ENCODE results near the gene LDLRAD3.
A peak's percentile ranks its signal among the peaks of the same experiment; 100 is the strongest.

LDLRAD3 gene

GRCh38 chr11:36061471-36061870, 117.6 kb downstream of the LDLRAD3 start:
- Histone ChIP-seq H3K4ac (ENCODE audit: low read depth, low read length) (no peak overlapping the region), H3K56ac (ENCODE audit: low read length) (no peak overlapping the region), H3K18ac (ENCODE audit: low read length) (no peak overlapping the region), H2BK15ac (replicated peaks; ENCODE audit: low read depth) (no peak overlapping the region), H3K27ac (ENCODE audit: low read depth, low read length) (no peak overlapping the region), H3K4me1 (ENCODE audit: control insufficient read depth, low read depth, low read length) (no peaks in the 10 kb centered on the region), H3K79me2 (ENCODE audit: control insufficient read depth, insufficient read depth, low read length) (no peaks in the 10 kb centered on the region), H3K4me2 (ENCODE audit: low read length) (no peak overlapping the region), H3K23ac (ENCODE audit: low read length) (no peak overlapping the region), H2BK120ac (ENCODE audit: low read depth, low read length) (no peak overlapping the region), H3K27me3 (ENCODE audit: insufficient read depth, low read length, poor library complexity) (no peaks in the 10 kb centered on the region), H4K8ac (ENCODE audit: low read depth, low read length) (no peak overlapping the region), H3K36me3 (ENCODE audit: control insufficient read depth, insufficient read depth, low read length) (no peaks in the 10 kb centered on the region), H3K9ac (ENCODE audit: low read length) (no peak overlapping the region), H2BK5ac (ENCODE audit: low read length) (no peak overlapping the region), H3K79me1 (ENCODE audit: low read length) (peaks cover 4% of the 10 kb centered on the region), H3K4me3 (ENCODE audit: low read length) (no peak overlapping the region), H2AK5ac (ENCODE audit: low read length) (no peak overlapping the region), H4K5ac (ENCODE audit: low read length) (no peak overlapping the region)
- WGBS (ENCODE audit: extremely low coverage, insufficient coverage, low lambda C conversion rate) = no CpG with 5 or more reads among the region's 2 CpGs
- no peak for DNase-seq

GRCh38 chr11:36062796-36063365, 119.0 kb downstream of the LDLRAD3 start:
- Histone ChIP-seq H3K18ac (ENCODE audit: low read length) (no peak overlapping the region), H4K8ac (ENCODE audit: low read depth, low read length) (no peak overlapping the region), H3K23ac (ENCODE audit: low read length) (no peak overlapping the region), H2BK120ac (ENCODE audit: low read depth, low read length) (no peak overlapping the region), H3K79me1 (ENCODE audit: low read length) (peaks cover 4% of the 10 kb centered on the region), H2BK5ac (ENCODE audit: low read length) (no peak overlapping the region), H2BK15ac (replicated peaks; ENCODE audit: low read depth) (no peak overlapping the region), H3K56ac (ENCODE audit: low read length) (no peak overlapping the region), H2AK5ac (ENCODE audit: low read length) (no peak overlapping the region), H3K4ac (ENCODE audit: low read depth, low read length) (no peak overlapping the region), H3K9ac (ENCODE audit: low read length) (no peak overlapping the region), H3K79me2 (ENCODE audit: control insufficient read depth, insufficient read depth, low read length) (no peaks in the 10 kb centered on the region), H4K5ac (ENCODE audit: low read length) (no peak overlapping the region), H3K4me3 (ENCODE audit: low read length) (no peak overlapping the region), H3K27me3 (ENCODE audit: insufficient read depth, low read length, poor library complexity) (no peaks in the 10 kb centered on the region), H3K27ac (ENCODE audit: low read depth, low read length) (no peak overlapping the region), H3K4me1 (ENCODE audit: control insufficient read depth, low read depth, low read length) (no peaks in the 10 kb centered on the region), H3K36me3 (ENCODE audit: control insufficient read depth, insufficient read depth, low read length) (no peaks in the 10 kb centered on the region), H3K4me2 (ENCODE audit: low read length) (no peak overlapping the region)
- DNase-seq = no peak
- no CpG with 5 or more reads among the region's 3 CpGs for WGBS (ENCODE audit: extremely low coverage, insufficient coverage, low lambda C conversion rate)

GRCh38 chr11:36065436-36065835, 121.6 kb downstream of the LDLRAD3 start:
- no peaks in the 10 kb centered on the region for H3K79me2 ChIP-seq (ENCODE audit: control insufficient read depth, insufficient read depth, low read length)
- H2BK120ac ChIP-seq (ENCODE audit: low read depth, low read length) = no peak overlapping the region
- no peak overlapping the region for H3K4me2 ChIP-seq (ENCODE audit: low read length)
- H2BK5ac ChIP-seq (ENCODE audit: low read length) = no peak overlapping the region
- H2BK15ac ChIP-seq (replicated peaks; ENCODE audit: low read depth) = no peak overlapping the region
- no peak overlapping the region for H4K8ac ChIP-seq (ENCODE audit: low read depth, low read length)
- no peak overlapping the region for H3K27ac ChIP-seq (ENCODE audit: low read depth, low read length)
- no peak overlapping the region for H4K5ac ChIP-seq (ENCODE audit: low read length)
- peaks cover 2% of the 10 kb centered on the region for H3K79me1 ChIP-seq (ENCODE audit: low read length)
- no peaks in the 10 kb centered on the region for H3K27me3 ChIP-seq (ENCODE audit: insufficient read depth, low read length, poor library complexity)
- no CpG with 5 or more reads among the region's 2 CpGs for WGBS (ENCODE audit: extremely low coverage, insufficient coverage, low lambda C conversion rate)
- H2AK5ac ChIP-seq (ENCODE audit: low read length) = no peak overlapping the region
- no peak overlapping the region for H3K4me3 ChIP-seq (ENCODE audit: low read length)
- H3K23ac ChIP-seq (ENCODE audit: low read length) = no peak overlapping the region
- H3K36me3 ChIP-seq (ENCODE audit: control insufficient read depth, insufficient read depth, low read length) = no peaks in the 10 kb centered on the region
- H3K4me1 ChIP-seq (ENCODE audit: control insufficient read depth, low read depth, low read length) = no peaks in the 10 kb centered on the region
- DNase-seq = no peak
- no peak overlapping the region for H3K9ac ChIP-seq (ENCODE audit: low read length)
- H3K18ac ChIP-seq (ENCODE audit: low read length) = no peak overlapping the region
- H3K56ac ChIP-seq (ENCODE audit: low read length) = no peak overlapping the region
- H3K4ac ChIP-seq (ENCODE audit: low read depth, low read length) = no peak overlapping the region

- Histone ChIP-seq H2BK5ac (ENCODE audit: low read length) (no peak overlapping the region), H3K4ac (ENCODE audit: low read depth, low read length) (no peak overlapping the region), H3K23ac (ENCODE audit: low read length) (no peak overlapping the region), H3K4me1 (ENCODE audit: control insufficient read depth, low read depth, low read length) (no peaks in the 10 kb centered on the region), H3K27ac (ENCODE audit: low read depth, low read length) (no peak overlapping the region), H2BK15ac (replicated peaks; ENCODE audit: low read depth) (no peak overlapping the region), H3K18ac (ENCODE audit: low read length) (no peak overlapping the region), H3K36me3 (ENCODE audit: control insufficient read depth, insufficient read depth, low read length) (no peaks in the 10 kb centered on the region), H3K4me2 (ENCODE audit: low read length) (no peak overlapping the region), H3K56ac (ENCODE audit: low read length) (no peak overlapping the region), H3K27me3 (ENCODE audit: insufficient read depth, low read length, poor library complexity) (no peaks in the 10 kb centered on the region), H3K4me3 (ENCODE audit: low read length) (no peak overlapping the region), H2AK5ac (ENCODE audit: low read length) (no peak overlapping the region), H3K79me1 (ENCODE audit: low read length) (peaks cover 4% of the 10 kb centered on the region), H3K79me2 (ENCODE audit: control insufficient read depth, insufficient read depth, low read length) (no peaks in the 10 kb centered on the region), H4K5ac (ENCODE audit: low read length) (no peak overlapping the region), H2BK120ac (ENCODE audit: low read depth, low read length) (no peak overlapping the region), H3K9ac (ENCODE audit: low read length) (no peak overlapping the region), H4K8ac (ENCODE audit: low read depth, low read length) (no peak overlapping the region)
- no CpG with 5 or more reads among the region's 4 CpGs for WGBS (ENCODE audit: extremely low coverage, insufficient coverage, low lambda C conversion rate)
- no peak for DNase-seq
Observed at GRCh38 chr11:36066891-36067290, 123.0 kb downstream of the LDLRAD3 start.

DNA sequence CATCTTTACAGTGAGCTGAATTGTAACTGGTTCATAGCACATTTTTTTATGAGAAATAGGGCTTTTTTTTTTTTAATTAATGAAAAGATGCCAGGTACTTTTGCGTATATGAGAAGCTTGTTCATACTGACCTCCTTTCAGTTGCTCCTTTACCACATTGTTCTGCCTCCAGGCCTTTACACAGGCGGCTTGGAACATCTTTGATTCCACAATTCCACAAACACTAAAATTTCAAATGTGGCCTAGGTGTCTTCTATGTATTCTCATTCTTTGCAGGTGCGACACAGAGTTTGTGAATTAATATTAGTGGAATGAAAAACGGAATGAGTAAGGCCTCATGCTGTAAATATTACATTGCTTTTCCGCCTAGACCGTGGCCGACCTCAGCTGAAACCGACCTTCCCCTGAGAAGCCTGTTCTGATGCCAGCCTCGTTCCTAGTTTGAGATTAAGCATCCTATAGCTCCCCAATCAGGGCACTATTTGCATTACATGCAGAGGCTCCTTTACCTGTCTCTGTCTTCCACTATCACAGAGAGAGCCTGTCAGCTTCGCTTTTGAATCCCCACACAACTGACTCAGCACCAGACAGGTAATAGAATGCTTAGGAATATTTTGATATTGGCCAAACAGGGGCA, 125.8 kb downstream of the LDLRAD3 start:
- no peak overlapping the region for H3K56ac ChIP-seq (ENCODE audit: low read length)
- H3K23ac ChIP-seq (ENCODE audit: low read length) = no peak overlapping the region
- no peak overlapping the region for H4K8ac ChIP-seq (ENCODE audit: low read depth, low read length)
- H3K9ac ChIP-seq (ENCODE audit: low read length) = no peak overlapping the region
- H3K27me3 ChIP-seq (ENCODE audit: insufficient read depth, low read length, poor library complexity) = no peaks in the 10 kb centered on the region
- H4K5ac ChIP-seq (ENCODE audit: low read length) = no peak overlapping the region
- no peak overlapping the region for H3K4me3 ChIP-seq (ENCODE audit: low read length)
- H3K27ac ChIP-seq (ENCODE audit: low read depth, low read length) = no peak overlapping the region
- H3K36me3 ChIP-seq (ENCODE audit: control insufficient read depth, insufficient read depth, low read length) = no peaks in the 10 kb centered on the region
- no peak overlapping the region for H3K4me2 ChIP-seq (ENCODE audit: low read length)
- DNase-seq = peak; percentile 86
- no peak overlapping the region for H2BK5ac ChIP-seq (ENCODE audit: low read length)
- H2BK15ac ChIP-seq (replicated peaks; ENCODE audit: low read depth) = no peak overlapping the region
- no peaks in the 10 kb centered on the region for H3K79me2 ChIP-seq (ENCODE audit: control insufficient read depth, insufficient read depth, low read length)
- H3K18ac ChIP-seq (ENCODE audit: low read length) = no peak overlapping the region
- H2AK5ac ChIP-seq (ENCODE audit: low read length) = no peak overlapping the region
- WGBS (ENCODE audit: extremely low coverage, insufficient coverage, low lambda C conversion rate) = no CpG with 5 or more reads among the region's 10 CpGs
- H3K79me1 ChIP-seq (ENCODE audit: low read length) = peaks cover 9% of the 10 kb centered on the region
- H3K4me1 ChIP-seq (ENCODE audit: control insufficient read depth, low read depth, low read length) = peaks cover 6% of the 10 kb centered on the region
- no peak overlapping the region for H3K4ac ChIP-seq (ENCODE audit: low read depth, low read length)
- no peak overlapping the region for H2BK120ac ChIP-seq (ENCODE audit: low read depth, low read length)
